Measurements from ENCODE around the gene PPP6R3.

The PPP6R3 gene

DNA sequence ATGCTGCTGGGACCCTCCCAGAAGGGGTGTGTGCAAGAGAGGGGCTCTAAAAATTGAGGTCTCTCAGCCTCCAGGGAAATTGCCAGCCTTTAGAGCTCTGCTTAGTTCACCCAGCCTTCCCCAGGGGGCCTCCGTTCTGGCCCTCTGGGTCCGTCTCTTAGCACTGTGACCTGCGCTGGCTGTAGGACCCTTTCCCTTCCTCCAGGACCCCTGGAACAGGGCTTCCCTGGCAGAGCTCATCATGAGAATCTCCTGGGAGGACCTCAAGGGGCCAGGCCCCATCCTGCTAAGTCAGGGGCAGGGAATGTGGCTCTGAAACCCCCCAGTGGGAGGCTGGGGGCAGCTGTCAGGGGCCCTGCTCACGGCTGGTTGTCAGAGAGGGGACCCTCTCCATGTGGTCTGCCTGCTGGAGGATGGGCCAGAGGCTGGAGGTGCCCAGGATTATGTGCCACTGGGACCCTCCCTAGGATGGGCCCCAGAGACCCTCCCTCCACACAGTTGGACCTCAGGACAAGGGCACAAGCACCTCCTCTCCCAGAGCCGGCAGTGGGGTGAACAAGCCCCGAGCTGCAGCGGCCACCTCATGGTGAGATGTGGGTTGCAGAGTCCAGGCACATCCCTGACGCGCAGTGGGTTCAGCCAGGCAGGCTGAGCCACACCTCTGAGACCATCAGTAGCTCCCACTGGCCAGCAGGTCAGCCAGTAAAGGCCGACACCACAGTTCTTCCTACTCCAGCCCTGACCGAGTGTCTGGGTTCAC, 196.6 kb downstream of the PPP6R3 start:
- DNase-seq: no peak

GRCh38 chr11:68658097-68658496, 197.5 kb downstream of the PPP6R3 start:
- no peak for DNase-seq

- no peak for DNase-seq
These were observed 198.1 kb downstream of the PPP6R3 start for GRCh38 chr11:68658661-68659060.

DNA sequence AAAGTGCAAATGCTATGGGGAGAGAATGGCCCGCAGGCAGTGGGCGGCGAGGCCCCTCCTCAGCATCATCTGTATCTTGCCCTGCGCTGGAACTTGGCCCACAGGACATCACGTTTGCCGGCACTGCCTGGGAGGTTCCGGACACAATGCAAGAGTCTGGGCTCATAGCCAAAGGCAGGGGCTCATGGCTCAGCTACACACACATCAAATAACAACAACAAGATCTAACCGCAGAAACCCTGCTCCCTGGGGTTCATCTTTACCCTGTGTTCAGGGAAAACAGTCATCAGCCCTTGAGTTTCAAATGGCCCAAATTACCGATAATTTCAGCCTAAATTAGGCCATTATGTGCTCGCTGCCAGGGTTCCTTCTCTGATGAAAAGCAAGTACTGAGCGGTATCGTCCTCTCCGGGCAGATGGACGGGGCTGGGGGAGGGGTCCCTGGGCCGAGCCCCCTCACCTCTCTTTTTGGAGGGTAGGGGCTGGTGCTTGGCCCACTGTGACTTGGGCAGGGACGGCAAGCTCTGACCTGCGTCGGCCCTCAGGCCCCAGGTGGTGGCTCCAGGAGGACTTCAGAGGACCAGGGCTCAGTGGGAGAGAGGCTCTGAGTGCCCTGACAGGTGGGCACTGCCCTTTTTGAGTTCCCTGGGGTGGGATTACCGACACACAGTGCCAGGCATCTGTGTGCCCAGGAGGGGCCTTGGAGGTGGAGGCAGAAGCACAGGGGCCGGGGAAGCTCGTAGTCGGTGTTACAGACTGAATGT, 198.8 kb downstream of the PPP6R3 start:
- DNase-seq: no peak

GRCh38 chr11:68660066-68660810, 199.7 kb downstream of the PPP6R3 start:
- no peak for DNase-seq

DNA sequence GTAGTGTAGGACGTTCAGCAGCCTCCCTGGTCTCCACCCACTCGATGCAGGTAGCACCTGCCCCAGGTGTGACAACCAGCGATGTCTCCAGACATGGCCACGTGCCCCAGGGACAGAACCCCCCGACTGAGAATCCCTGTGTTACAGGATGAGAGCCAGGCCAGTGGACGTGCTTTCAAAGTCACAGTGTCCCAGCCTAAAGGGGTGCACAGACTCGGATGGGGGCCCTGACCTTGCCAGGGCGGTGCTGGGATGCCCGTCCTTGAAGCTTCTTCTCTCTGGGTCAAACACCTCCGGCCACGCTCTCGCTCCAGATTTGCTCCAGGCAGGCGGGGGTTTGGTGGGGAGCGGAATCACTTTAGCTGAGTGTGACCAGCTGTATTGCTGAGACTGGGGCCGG, 200.5 kb downstream of the PPP6R3 start:
- DNase-seq: no peak

- no peak for DNase-seq
These were observed 201.4 kb downstream of the PPP6R3 start for GRCh38 chr11:68661697-68662603.

DNA sequence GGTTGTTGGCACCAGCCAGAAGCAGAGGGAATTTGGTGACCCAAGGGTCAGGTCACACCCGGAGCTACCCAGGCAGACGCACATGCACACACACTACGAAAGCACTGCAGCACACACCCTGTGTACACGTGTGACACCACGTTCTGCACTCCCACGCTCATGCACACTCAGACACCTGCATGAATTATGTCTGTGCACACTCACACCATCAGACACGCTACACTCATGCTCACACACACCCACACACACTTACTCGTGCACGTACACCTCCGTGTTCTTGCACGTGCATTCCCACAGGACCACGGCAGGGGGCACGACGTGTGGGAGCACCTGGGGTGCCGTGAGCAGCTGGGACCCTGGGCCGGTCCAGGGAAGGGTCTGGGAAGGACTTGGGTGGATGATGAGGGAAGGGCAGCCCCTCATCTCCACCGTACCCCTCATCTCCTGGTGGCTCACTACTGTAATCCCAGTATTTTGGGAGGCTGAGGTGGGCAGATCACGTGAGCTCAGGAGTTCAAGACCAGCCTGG, 203.0 kb downstream of the PPP6R3 start:
- DNase-seq: no peak

DNA sequence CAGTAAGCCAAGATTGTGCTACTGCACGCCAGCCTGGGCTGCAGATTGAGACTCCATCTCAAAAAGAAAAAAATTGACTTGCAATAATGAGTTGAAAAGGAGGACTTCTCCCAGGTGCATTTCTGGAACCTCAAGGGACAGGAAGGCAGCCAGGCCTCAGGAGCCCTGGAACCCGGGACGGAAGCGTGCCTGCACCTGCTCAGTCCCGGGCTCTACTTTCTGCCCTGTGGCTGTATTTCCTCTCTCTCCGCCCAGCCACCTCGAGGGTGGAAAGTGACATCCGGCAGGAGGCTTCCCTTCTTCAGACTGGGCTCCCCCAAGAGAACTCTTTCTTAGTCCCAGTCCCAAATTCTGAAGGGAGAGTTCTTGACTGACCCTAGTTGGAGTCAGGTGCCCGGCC, 203.6 kb downstream of the PPP6R3 start:
- DNase-seq: no peak

DNA sequence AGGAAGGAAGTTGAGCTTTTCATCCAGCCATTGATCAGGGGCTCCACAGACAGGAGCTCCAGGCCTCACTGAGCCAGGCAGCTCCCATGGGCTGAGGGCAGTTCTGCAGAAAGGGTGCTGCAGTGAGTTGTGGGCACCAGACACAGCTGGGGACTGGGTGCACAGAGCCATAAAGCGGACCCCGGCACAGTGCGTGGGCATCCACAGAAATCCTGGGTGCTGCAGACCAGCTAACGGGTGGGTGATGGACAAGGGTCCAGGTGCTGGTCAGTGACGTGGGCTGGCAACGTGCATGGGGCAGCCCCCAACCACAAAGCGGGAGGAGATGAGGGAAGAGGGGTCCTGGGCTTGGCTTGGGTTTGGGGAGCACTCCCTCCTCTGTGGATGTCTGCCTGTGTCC, 204.4 kb downstream of the PPP6R3 start:
- no peak for DNase-seq

Data from CD4-positive, alpha-beta T cell treated with Interleukin-15 for 1 hour (primary cell).